A549 (cell line): ENCODE results near the gene TBC1D1.

Source experiments
- CEBPB ChIP-seq, 2 experiments: fragments of >200 bp in 1 of 2; sonication (Bioruptor Twin) in 1 of 2; formaldehyde crosslinking in 1 of 2; IDR thresholded peaks; 2 replicates each; pipeline ENCODE4 v1.6.1; 2012 to 2016
- CHD2 ChIP-seq: fragments of 150-350 bp; IDR thresholded peaks from 2 replicates; pipeline ENCODE4 v1.6.1; 2014; ENCODE audit warnings: low read length; ENCODE audit not compliant: partially characterized antibody
- CTCF ChIP-seq: fragments of >200 bp; sonication (Bioruptor Twin); formaldehyde crosslinking; IDR thresholded peaks from 3 replicates; pipeline ENCODE4 v1.5.1; 2016
- ELK1 ChIP-seq: fragments of 150-350 bp; IDR thresholded peaks from 2 replicates; pipeline ENCODE4 v1.6.1; 2014; ENCODE audit warnings: low read depth, mild to moderate bottlenecking, low read length
- EP300 ChIP-seq, 2 experiments: fragments of >200 bp; sonication (Bioruptor Twin); formaldehyde crosslinking; IDR thresholded peaks; 2 replicates in 1 of 2; 3 replicates in 1 of 2; pipeline ENCODE4 v1.6.1; 2016 to 2017
- HDAC2 ChIP-seq: fragments of 200-600 bp; sonication (generic); IDR thresholded peaks from 2 replicates; pipeline ENCODE4 v1.6.1; 2016
- HOXA7 ChIP-seq: fragments of 250-450 bp; sonication (Bioruptor Pico); IDR thresholded peaks from 2 replicates; pipeline ENCODE4 v1.5.0; 2020; ENCODE audit warnings: mild to moderate bottlenecking, moderate library complexity
- JUN ChIP-seq, 2 experiments: fragments of >200 bp; sonication (Bioruptor Twin); formaldehyde crosslinking; IDR thresholded peaks; 2 replicates in 1 of 2; 3 replicates in 1 of 2; pipeline ENCODE4 v1.6.1; 2016 to 2017
- MAX ChIP-seq: IDR thresholded peaks from 2 replicates; pipeline ENCODE4 v1.6.1; 2012
- MYC ChIP-seq: IDR thresholded peaks from 2 replicates; pipeline ENCODE4 v1.6.1; 2012; ENCODE audit warnings: mild to moderate bottlenecking, inconsistent platforms, low read length, improper control_type of control experiment, borderline replicate concordance
- POLR2A ChIP-seq: IDR thresholded peaks from 2 replicates; pipeline ENCODE4 v1.6.1; 2012; ENCODE audit warnings: mild to moderate bottlenecking, low read length
- RAD21 ChIP-seq, 2 experiments: fragments of >200 bp in 1 of 2; sonication (Bioruptor Twin) in 1 of 2; formaldehyde crosslinking in 1 of 2; IDR thresholded peaks in 1 of 2; conservative IDR thresholded peaks in 1 of 2; 2 replicates in 1 of 2; 3 replicates in 1 of 2; pipeline ENCODE4 v1.6.1; 2012 to 2018; ENCODE audit warnings: inconsistent platforms in 1 of 2

GRCh38 chr4:37918653-37919052, 27.8 kb downstream of the TBC1D1 start:
- TF ChIP-seq JUN (IDR thresholded peaks at IDR 0.05): no peak
- TF ChIP-seq CTCF: no peak
- no peak for TF ChIP-seq POLR2A
- TF ChIP-seq CHD2: no peak
- TF ChIP-seq HOXA7 (CRISPR knock-in tag): no peak
- no peak for TF ChIP-seq MYC
- TF ChIP-seq EP300 (IDR thresholded peaks at IDR 0.05): no peak
- no peak for TF ChIP-seq HDAC2
- TF ChIP-seq MAX: no peak
- TF ChIP-seq RAD21 (conservative IDR thresholded peaks at IDR 0.05 in 1 of 2, IDR thresholded peaks at IDR 0.05 in 1 of 2): no peak
- TF ChIP-seq CEBPB (IDR thresholded peaks at IDR 0.05): no peak
- no peak for TF ChIP-seq ELK1
